HG03457 (cell line): ENCODE data around the gene ZSCAN9.

ENCODE experiments used
- ATAC-seq: cut with Tn5 transposase; IDR thresholded peaks from one replicate; pipeline ENCODE4 v1.9.1; 2021; ENCODE audit warnings: moderate number of reproducible peaks; ENCODE audit not compliant: unreplicated experiment

Gene ZSCAN9

GRCh38 chr6:28266563-28266961, 41.5 kb downstream of the ZSCAN9 start:
- no peak for ATAC-seq

- peak; percentile 85 for ATAC-seq
These were observed 42.1 kb downstream of the ZSCAN9 start, which contains the start of gene ZSCAN26 for GRCh38 chr6:28266962-28267694. ZSCAN26 (plus strand) TSS chr6:28267143; CDS start chr6:28271920, 4,777 bp downstream.

- no peak for ATAC-seq
These were observed 42.6 kb downstream of the ZSCAN9 start for GRCh38 chr6:28267695-28268059.

- ATAC-seq: no peak
These were observed 44.4 kb downstream of the ZSCAN9 start for GRCh38 chr6:28269492-28269891.

GRCh38 chr6:28274888-28275287, 49.8 kb downstream of the ZSCAN9 start:
- ATAC-seq: no peak

- ATAC-seq: no peak
These were observed 52.7 kb downstream of the ZSCAN9 start for GRCh38 chr6:28277746-28278145.

GRCh38 chr6:28280595-28281287, 55.7 kb downstream of the ZSCAN9 start:
- ATAC-seq: no peak

- peak; percentile 83 for ATAC-seq
These were observed 56.4 kb downstream of the ZSCAN9 start, which contains the start of gene PGBD1 for GRCh38 chr6:28281288-28282064. PGBD1 (plus strand) TSS chr6:28281572; CDS start chr6:28283814, 2,242 bp downstream.

- no peak for ATAC-seq
These were observed 57.9 kb downstream of the ZSCAN9 start for GRCh38 chr6:28282926-28283325.
